ENCODE measurements around the gene DNM2.
"Not testable (repeated sequence)": the region's sequence is repeated elsewhere in the genome, so short reads cannot be mapped to it uniquely, and the experiment has no call there.

Gene DNM2

GRCh38 chr19:10756371-10756770 is 38.5 kb downstream of the DNM2 start:
- DNase-seq, result no peak

DNA sequence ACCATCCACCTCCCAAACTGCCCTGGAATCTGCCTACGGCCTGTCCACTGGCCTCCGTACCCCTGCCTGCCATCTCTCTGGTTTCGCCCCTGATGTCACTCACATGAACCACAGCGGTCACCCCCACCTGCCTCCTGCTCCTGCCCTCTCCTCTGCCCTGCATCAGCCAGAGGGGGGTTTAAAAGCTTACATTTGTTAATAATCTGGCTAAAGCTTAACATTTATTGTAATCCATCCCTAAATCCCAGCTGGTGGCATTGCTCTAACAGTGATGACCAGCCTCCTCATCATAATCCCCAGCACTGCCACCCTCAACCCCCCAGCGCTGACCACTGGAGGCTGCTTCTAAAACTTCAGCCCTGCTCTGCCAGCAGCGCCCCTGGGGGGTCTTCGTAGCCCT is 38.9 kb downstream of the DNM2 start:
- no peak for DNase-seq

DNA sequence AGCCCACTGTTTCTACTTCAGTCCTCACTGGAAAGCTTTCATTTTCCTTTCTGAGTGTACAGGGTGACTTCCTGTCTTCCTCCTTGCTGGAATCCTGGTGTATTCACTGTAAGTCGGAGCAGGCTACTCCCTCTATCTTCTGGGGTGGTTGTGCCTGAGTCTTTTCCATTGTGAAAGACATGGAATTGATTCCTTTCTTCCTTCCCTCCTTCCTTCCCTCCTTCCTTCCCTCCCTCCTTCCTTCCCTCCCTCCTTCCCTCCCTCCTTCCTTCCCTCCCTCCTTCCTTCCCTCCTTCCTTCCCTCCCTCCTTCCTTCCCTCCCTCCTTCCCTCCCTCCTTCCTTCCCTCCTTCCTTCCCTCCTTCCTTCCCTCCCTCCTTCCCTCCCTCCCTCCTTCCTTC is 40.2 kb downstream of the DNM2 start:
- DNase-seq, result not testable (repeated sequence)

DNA sequence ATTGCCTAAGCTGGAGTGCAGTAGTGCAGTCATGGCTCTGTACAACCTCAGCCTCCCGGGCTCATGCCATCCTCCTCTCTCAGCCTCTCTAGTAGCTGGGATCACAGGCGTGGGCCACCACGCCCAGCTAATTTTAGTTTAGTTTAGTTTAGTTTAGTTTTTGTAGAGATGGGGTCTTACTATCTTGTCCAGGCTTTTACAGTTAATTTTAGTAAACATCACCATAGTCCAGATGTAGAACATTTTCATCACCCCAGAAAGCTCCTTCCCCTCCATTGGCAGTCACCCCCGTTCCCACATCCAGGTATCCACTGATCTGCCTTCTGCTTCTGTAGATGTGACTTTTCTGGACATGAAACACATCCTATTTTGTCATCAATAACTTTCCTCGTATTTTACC is 41.1 kb downstream of the DNM2 start:
- DNase-seq, result no peak

DNA sequence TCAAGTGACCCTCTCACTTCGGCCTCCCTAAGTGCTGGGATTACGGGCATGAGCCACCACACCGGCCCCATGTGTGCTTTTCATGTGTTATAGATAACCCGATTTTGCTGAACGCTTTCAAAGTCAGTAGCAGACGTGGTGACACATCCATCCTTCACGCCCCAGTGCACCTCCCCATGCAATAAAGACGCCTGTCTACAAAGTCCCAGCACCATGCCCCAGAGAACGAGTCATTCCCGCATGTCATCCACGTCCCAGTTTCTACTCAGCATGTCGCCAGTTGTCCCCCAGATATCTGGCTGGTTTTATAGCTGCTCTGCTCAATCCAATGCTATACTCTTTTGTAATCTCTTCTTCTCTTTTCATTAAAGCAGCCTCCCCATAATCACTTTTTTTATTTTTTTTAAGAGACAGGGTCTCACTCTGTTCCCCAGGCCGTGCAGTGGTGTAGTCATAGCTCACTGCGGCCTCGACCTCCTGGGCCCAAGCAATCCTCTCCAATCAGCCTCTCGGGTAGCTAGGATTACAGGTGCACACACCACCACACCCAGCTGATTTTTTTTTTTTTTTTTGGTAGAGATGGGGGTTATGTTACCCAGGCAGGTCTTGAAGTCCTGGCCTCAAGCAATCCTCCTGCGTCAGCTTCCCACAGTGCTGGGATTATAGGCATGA is 42.5 kb downstream of the DNM2 start:
- peak; percentile 30 for DNase-seq

- no peak for DNase-seq
Observed at GRCh38 chr19:10761443-10762250, 43.8 kb downstream of the DNM2 start.

DNA sequence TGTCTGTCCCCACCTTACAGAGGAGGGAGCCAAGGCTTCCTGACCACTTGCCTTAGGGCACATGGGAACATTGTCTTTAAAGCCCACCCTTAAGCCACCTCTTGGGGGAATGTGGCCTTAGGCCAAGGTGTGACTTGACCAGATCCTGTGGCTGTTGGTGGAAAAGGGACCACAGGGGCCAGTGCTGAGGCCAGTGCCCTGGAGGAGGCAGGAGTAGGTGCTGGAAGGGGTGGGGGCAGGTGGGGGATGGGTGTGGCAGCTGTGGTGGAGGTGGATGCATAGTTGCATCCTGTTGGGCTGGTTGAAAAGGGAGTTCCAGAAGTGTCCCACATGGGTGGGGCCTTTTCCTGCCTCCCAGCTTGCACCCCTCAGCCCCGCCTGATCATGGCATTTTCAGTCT is 44.8 kb downstream of the DNM2 start:
- no peak for DNase-seq

- no peak for DNase-seq
Observed at GRCh38 chr19:10763411-10763810, 45.5 kb downstream of the DNM2 start.

- no peak for DNase-seq
Observed at GRCh38 chr19:10763828-10764339, 46.0 kb downstream of the DNM2 start.

- DNase-seq, result no peak
Observed at GRCh38 chr19:10764340-10764894, 46.5 kb downstream of the DNM2 start.

GRCh38 chr19:10766049-10766623 is 48.3 kb downstream of the DNM2 start:
- DNase-seq, result no peak

GRCh38 chr19:10766671-10767201 is 48.9 kb downstream of the DNM2 start:
- DNase-seq, result no peak

- no peak for DNase-seq
Observed at GRCh38 chr19:10767726-10768125, 49.8 kb downstream of the DNM2 start.

GRCh38 chr19:10768369-10768768 is 50.5 kb downstream of the DNM2 start:
- DNase-seq, result no peak

DNA sequence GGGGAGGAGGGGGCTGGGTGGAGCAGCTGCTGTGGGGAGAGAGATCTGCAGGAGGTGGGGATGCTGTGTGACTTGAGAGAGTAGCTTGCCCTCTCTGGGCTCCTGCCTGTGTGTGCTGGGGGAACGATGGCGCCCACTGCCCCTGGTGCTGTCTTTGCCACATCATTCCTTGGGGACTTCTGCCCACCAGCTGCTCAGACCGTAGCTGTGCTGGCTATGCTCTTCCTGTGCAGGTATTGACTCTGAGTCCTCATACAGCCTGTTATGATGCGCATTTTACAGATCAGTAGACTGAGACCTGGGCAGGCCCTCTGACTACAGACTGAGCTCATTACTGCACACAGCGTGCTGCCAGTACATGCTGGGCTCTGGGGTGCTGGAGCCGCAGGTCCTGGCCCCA is 51.1 kb downstream of the DNM2 start:
- DNase-seq, result no peak

GRCh38 chr19:10769533-10770491 is 51.9 kb downstream of the DNM2 start:
- DNase-seq, result no peak

GRCh38 chr19:10773969-10774368 is 56.1 kb downstream of the DNM2 start:
- no peak for DNase-seq

- DNase-seq, result no peak
Observed at GRCh38 chr19:10774893-10775292, 57.0 kb downstream of the DNM2 start.

GRCh38 chr19:10776900-10777650 is 59.2 kb downstream of the DNM2 start:
- DNase-seq, result peak; percentile 3

- peak; percentile 83 for DNase-seq
Observed at GRCh38 chr19:10780368-10780767, 62.5 kb downstream of the DNM2 start.

DNA sequence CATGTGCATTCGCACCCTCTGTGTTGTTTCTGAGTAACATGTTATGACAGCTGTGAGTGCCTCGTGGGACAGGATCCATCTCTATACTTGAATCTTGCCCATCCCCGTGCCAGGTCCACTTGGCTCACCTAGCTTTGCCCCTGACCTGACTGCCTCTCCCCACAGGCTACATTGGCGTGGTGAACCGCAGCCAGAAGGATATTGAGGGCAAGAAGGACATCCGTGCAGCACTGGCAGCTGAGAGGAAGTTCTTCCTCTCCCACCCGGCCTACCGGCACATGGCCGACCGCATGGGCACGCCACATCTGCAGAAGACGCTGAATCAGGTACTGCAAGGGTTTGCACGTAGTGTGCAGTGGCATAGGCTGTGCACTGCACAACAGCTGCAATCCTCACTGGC is 64.9 kb downstream of the DNM2 start:
- peak; percentile 2 for DNase-seq
